Skin epidermis (tissue), 12 donors: Measurements from ENCODE around the gene KAT8.
"Not testable (repeated sequence)": the region's sequence is repeated elsewhere in the genome, so short reads cannot be mapped to it uniquely, and the experiment has no call there.

Experiments
- H3K27ac ChIP-seq, 21 experiments: fragments of 200-600 bp; sonication (generic) in 11 of 21; one replicate each; pipeline ENCODE4 v1.5.0; 2020; ENCODE audit warnings: mild to moderate bottlenecking in 3 of 21, inconsistent platforms in 2 of 21, moderate library complexity in 2 of 21
- H3K4me3 ChIP-seq, 7 experiments: fragments of 200-600 bp; sonication (generic) in 2 of 7; one replicate each; pipeline ENCODE4 v1.5.0; 2020; ENCODE audit warnings: inconsistent platforms in 2 of 7, mild to moderate bottlenecking in 2 of 7, moderate library complexity in 1 of 7

KAT8 gene

DNA sequence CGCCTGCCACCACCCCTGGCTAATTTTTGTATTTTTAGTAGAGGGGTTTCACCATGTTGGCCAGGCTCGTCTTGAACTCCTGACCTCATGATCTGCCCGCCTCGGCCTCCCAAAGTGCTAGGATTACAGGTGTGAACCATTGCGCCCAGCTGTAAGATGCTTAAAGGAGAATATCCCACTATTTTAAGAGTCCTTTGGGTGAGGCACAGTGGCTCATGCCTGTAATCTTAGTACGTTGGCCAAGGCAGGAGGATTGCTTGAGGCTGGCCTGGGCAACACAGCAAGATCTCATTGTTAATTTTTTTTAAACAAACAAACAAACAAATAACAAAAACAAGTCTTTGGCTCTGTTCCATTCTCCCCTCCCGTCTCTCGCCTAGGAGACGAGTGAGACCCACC lies 23.6 kb downstream of the KAT8 start:
- Histone ChIP-seq H3K4me3 (peak overlapping the region in 1 of 7 experiments; percentile 26), H3K27ac (peak overlapping the region in 20 of 21 experiments; percentile 72 to 96 (median 86))

GRCh38 chr16:31141489-31142108 lies 24.1 kb downstream of the KAT8 start:
- Histone ChIP-seq H3K27ac (peak overlapping the region in 20 of 21 experiments; percentile 72 to 96 (median 86)), H3K4me3 (peak overlapping the region in 5 of 7 experiments; percentile 26 to 51 (median 34))

- Histone ChIP-seq H3K27ac (peak overlapping the region; percentile 19 to 96 (median 86)), H3K4me3 (peak overlapping the region; percentile 26 to 51 (median 35))
These were observed 24.9 kb downstream of the KAT8 start for GRCh38 chr16:31142109-31143010.

DNA sequence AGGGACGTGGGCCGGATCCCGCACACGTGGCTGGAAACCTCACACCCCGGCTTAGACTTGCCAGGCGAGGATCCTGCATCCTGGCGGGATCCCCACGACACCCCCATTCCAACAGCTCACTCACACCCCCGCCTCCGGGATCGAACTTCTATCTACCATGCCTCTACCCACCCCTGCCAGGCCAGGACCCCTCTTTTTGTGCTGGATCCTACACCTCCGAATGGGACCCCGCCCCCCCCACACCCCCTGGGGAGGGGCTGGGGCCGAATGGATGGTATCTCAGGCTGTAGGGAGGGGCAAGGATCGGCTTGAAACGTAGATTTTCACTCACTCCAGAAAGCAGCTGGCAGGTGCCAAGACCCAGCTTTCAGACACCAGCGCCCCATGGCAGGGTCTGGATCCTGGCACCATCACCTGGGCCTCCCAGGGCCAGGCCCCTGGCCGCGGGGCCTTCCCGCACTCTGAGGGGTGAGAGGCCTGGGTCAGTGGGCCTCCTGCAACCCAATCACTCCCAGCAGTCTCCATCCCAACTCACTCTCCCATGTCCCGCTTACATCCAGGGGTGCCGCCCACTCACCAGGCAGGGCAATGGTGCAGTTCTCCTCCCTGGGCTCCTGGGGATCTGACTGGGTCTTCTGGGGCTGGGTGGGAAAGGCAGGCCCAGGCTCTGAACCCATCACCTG lies 25.7 kb downstream of the KAT8 start:
- peak overlapping the region; percentile 26 to 51 (median 35) for H3K4me3 ChIP-seq
- peak overlapping the region in 20 of 21 experiments; percentile 72 to 96 (median 84) for H3K27ac ChIP-seq

DNA sequence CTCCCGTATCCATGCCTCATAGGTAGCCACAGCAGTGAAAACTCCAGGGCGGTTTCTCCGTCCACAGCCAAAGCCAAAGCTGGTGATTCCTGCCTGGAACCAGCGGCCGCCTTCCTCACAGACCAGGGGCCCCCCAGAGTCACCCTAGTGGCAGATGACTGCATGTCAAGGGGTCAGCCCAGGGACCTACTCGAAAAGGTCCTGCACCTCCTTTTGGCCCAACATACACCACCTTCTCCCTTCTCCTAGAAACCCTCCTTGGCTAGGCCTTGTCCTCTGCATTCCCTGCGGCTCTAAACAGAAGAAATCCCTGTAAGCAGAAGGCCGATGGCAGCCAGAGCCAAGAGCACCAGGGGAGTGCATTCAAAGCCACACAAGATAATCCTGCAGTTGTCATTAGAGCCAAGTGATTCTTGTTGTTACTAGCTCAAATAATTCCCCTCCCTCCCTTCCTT lies 26.3 kb downstream of the KAT8 start:
- H3K4me3 ChIP-seq = no peak overlapping the region
- H3K27ac ChIP-seq = no peak overlapping the region

DNA sequence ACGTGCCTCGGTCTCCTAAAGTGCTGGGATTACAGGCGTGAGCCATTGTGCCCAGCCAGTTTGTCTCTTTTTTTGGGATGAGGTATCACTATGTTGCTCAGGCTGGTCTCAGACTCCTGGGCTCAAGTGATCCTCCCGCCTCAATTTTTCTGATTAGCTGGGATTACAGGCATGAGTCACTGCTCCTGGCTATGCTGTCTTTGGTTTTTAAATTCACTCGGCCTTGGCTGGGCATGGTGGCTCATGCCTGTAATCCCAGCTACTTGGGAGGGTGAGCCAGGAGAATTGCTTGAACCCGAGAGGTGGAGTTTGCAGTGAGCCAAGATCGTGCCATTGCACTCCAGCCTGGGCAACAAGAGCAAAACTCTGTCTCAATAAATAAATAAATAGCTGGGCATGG lies 27.0 kb downstream of the KAT8 start:
- H3K4me3 ChIP-seq, H3K27ac ChIP-seq: not testable (repeated sequence)

DNA sequence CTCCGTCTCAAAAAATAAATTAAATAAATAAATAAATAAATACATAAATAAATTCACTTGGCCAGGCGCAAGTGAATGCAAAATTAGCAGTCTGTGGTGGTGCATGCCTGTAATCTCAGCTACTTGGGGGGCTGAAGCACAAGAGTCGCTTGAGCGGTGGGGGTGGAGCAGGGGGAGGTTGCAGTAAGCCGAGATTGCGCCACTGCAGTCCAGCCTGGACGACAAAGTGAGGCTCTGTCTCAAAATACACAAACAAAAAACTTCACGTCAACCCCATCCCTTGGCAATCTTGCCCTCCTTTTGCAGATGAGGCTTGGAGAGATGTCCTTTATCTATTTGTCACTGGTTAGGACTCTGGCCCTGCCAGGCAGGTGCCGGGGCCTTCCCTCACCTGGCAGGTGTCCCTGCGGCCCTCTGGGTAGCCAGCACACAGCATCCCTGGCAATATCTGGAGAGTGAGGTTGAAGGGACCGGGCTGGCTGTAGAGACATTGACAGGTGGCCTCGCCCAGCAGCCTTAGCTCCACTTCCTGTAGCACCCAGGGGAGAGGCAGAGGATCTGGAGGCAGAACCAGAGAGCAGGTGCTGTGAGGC lies 28.0 kb downstream of the KAT8 start:
- H3K4me3 ChIP-seq = no peak overlapping the region
- H3K27ac ChIP-seq = no peak overlapping the region

GRCh38 chr16:31147574-31147973 lies 30.1 kb downstream of the KAT8 start:
- Histone ChIP-seq H3K4me3 (no peak overlapping the region), H3K27ac (no peak overlapping the region)

DNA sequence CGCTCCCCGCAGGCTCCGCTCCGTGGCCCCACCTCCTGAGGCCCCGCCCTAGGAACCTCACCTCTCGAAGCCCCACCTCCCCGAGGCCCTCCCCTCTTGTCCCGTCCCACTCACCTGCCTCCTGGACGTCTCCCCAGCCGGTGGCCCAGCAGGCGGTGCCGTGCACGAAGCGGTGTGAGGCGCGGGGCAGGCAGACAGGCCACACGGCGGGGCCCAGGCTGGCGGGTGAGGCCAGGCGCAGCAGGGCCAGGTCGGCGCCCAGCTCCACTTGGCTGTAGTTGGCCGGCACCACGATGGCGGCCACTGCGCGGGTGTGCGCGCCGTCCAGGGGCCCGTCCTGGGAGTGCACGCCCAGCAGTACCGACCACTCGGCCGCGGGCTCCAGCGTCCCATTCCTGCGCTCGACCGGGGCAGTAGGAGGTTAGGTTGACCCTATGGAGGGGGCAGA lies 30.8 kb downstream of the KAT8 start:
- H3K27ac ChIP-seq = peak overlapping the region in 2 of 21 experiments; percentile 19 to 35
- peak overlapping the region in 2 of 7 experiments; percentile 3 to 26 for H3K4me3 ChIP-seq

DNA sequence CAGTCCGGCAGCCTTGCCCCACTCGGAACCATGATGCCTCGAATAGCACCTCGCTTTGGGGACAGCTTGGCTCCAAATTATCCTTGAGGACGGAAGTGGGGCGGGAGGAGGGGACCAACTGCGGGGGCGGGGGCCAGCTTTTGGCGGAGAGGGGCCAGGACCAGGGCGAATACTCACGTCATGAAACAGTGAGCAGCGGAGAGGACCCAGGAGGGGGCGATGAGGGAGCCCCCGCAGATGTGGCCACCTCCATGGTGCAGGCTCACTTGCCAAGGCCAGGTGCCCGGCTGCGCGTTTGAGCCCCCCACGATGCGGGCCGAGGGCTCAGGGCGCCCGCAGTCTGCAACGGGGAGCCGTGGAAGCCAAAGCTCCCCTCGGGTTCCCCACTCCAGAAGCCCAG lies 31.4 kb downstream of the KAT8 start:
- peak overlapping the region in 4 of 21 experiments; percentile 10 to 43 (median 22) for H3K27ac ChIP-seq
- H3K4me3 ChIP-seq = no peak overlapping the region

DNA sequence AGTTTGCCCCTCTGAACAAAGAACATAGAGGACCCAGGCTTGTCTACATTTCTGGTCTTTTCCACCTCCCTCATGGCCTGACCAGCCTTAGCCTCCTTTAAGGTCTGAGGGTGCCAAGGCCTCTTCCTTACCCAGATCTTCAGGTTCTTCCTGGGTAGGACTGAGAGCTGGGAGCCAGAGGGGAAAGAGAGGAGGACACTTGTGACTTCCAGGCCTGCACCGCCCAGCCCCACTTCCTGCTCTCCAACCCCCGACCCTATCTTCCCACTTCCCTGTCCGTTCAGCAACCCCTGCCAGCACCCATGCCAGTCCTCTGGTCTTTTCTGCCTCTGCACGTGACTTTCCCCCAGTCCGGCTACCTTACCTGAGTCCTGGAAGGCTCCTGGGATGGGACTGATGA lies 31.9 kb downstream of the KAT8 start:
- Histone ChIP-seq H3K4me3 (no peak overlapping the region), H3K27ac (peak overlapping the region in 4 of 21 experiments; percentile 10 to 57 (median 26))

- no peak within 1 kb of the TSS for H3K4me3 ChIP-seq
- H3K27ac ChIP-seq = peak within 1 kb of the TSS in 4 of 21 experiments; percentile 10 to 57 (median 26)
These were observed 32.7 kb downstream of the KAT8 start, which contains the start of gene PRSS36 for GRCh38 chr16:31149894-31150890. Gene PRSS36 (minus strand): TSS chr16:31150066. CDS start chr16:31150035, 31 bp downstream.

DNA sequence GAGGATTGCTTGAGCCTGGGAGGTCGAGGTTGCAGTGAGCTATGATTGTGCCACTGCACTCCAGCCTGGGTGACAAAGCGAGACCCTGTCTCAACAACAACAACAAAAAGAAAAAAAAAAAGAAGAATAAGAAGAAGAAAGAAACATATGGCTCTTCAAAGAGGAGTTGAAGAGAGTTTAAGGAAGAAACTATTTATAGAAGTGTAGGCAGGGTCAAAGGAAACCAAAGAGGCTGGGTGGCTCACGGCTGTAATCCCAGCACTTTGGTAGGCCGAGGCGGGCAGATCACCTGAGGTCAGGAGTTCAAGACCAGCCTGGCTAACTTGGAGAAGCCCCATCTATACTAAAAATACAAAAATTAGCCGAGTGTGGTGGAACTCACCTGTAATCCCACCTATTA lies 33.5 kb downstream of the KAT8 start:
- H3K27ac ChIP-seq, H3K4me3 ChIP-seq: not testable (repeated sequence)

DNA sequence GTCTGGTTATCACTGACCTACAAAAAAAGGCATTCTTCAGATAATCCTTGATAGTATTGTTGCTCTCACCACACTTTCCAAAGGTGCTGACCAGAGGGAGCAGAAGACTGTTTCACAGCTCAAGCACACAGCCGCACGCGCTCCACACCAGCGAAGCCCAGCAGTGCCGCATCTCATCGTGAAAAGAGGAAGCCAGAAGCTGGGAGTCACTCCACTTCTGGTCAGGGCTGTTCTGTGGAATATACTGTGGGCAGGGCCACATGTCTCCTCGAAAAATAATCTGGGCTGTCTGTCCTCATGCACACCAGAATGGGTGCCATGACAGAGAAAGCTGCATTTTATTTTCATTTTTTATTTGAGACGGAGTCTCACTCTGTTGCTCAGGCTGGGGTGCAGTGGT lies 39.7 kb downstream of the KAT8 start:
- no peak overlapping the region for H3K4me3 ChIP-seq
- H3K27ac ChIP-seq = no peak overlapping the region

GRCh38 chr16:31167315-31167714 lies 49.9 kb downstream of the KAT8 start:
- no peak overlapping the region for H3K4me3 ChIP-seq

DNA sequence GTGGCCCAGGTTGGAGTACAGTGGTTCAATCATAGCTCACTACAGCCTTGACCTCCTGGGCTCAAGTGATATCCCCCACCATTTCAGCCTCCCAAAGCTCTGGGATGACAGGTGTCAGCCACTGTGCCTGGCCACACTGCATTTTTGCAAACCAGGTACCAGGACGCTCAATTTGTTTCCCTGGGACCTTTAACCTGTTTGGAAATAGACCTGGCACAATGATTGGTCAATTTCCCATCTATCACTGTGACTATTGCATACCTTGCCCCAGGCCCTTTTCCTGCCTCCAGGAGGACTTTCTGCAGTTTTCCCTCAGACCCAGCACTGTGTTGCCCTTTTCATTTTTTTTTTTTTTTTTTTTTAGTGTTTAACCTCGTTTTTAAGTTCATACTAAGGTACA lies 51.4 kb downstream of the KAT8 start:
- Histone ChIP-seq H3K4me3 (no peak overlapping the region), H3K27ac (no peak overlapping the region)

More at GRCh38 chr16:31167315-31167714, 49.9 kb downstream of the KAT8 start:
- no peak overlapping the region for H3K27ac ChIP-seq

- H3K27ac ChIP-seq, H3K4me3 ChIP-seq: not testable (repeated sequence)
These were observed 52.6 kb downstream of the KAT8 start for GRCh38 chr16:31170048-31170447.

- Histone ChIP-seq H3K4me3 (no peak overlapping the region), H3K27ac (peak overlapping the region in 4 of 21 experiments; percentile 8 to 62 (median 34))
These were observed 59.7 kb downstream of the KAT8 start for GRCh38 chr16:31177136-31177535.
